GM19351 (cell line): ENCODE data around the gene CPEB1.
"Not testable (repeated sequence)": the region's sequence is repeated elsewhere in the genome, so short reads cannot be mapped to it uniquely, and the experiment has no call there.

Experiments used
- ATAC-seq: cut with Tn5 transposase; IDR thresholded peaks from one replicate; pipeline ENCODE4 v1.9.1; 2021; ENCODE audit warnings: mild to moderate bottlenecking, moderate library complexity; ENCODE audit not compliant: unreplicated experiment

Gene CPEB1

GRCh38 chr15:82530606-82531379, 116.4 kb downstream of the CPEB1 start:
- peak; percentile 82 for ATAC-seq

GRCh38 chr15:82530006-82530405, 117.2 kb downstream of the CPEB1 start:
- no peak for ATAC-seq

- ATAC-seq, result not testable (repeated sequence)
These were observed 133.6 kb downstream of the CPEB1 start for GRCh38 chr15:82513587-82513986.

GRCh38 chr15:82507693-82508092, 139.5 kb downstream of the CPEB1 start:
- ATAC-seq, result not testable (repeated sequence)

GRCh38 chr15:82507087-82507486, 140.1 kb downstream of the CPEB1 start:
- not testable (repeated sequence) for ATAC-seq

- ATAC-seq, result not testable (repeated sequence)
These were observed 141.3 kb downstream of the CPEB1 start for GRCh38 chr15:82505842-82506241.

GRCh38 chr15:82504074-82504473, 143.1 kb downstream of the CPEB1 start:
- ATAC-seq, result not testable (repeated sequence)

GRCh38 chr15:82502700-82503339, 144.3 kb downstream of the CPEB1 start:
- ATAC-seq, result not testable (repeated sequence)

GRCh38 chr15:82500772-82501171, 146.4 kb downstream of the CPEB1 start:
- not testable (repeated sequence) for ATAC-seq

- not testable (repeated sequence) for ATAC-seq
These were observed 149.2 kb downstream of the CPEB1 start for GRCh38 chr15:82497978-82498377.
